ENCODE measurements around the gene TRABD2B. TPM values are rescaled to one million over a fixed set of nuclear protein-coding genes. Genes with fewer than 3 reads are reported as not detected.

Gene TRABD2B
- total RNA-seq, 2 experiments from 2014 or later = not detected

DNA sequence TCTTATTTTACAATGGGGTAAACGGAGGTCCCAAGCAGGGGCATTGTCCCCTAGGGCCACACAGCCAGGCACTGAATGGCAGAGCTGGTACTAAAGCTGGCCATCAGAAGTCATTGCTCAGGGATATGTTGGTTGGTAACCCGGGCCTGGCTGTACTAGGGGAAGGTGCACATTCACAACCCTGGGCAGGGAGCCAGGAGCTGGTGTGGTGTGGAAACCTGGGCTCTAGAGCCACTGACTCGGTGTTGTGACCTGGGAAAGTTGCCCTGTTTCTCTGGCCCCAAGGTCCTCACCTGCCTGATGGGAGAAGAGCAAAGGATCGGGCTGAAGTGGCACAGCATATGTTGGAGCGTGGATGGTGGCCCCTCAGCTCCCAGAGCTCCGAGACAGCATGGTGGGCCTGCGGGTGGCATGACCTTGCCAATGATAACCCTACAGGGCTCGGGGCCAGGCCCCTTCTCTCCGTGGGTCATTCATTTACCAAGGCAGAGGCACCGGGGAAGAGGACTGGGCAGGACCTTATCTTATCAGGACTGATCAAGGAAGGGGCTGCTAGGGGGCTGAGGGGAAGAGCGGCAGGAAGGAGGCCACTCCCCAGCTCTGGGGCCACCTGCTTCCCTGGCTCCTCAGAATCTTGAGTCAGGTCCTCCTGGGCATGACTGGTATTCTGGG is 274.1 kb downstream of the TRABD2B start:
- POLR2A ChIA-PET = no interaction called here
- CTCF ChIA-PET = no interaction called here

DNA sequence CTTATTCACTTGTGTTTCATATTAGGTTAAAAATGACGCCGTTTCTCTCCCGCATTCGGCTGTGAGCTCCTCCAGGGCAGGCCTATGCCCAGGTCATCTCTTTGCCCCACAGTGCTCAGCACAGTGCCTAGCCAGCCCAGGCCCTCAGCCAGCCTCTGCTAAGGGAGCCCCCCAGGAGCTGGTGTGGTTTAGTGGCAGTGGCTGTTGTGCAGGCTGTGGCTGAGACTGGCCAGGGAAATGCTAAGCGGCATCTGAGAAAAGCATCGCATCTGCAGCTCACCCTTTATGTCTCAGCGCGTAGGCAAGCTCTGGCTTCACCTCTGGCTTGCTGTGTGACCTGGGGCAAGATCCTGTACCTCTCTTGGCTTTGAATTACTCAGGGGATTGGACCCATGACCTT is 275.1 kb downstream of the TRABD2B start:
- ChIA-PET POLR2A (no interaction called here), CTCF (no interaction called here)

DNA sequence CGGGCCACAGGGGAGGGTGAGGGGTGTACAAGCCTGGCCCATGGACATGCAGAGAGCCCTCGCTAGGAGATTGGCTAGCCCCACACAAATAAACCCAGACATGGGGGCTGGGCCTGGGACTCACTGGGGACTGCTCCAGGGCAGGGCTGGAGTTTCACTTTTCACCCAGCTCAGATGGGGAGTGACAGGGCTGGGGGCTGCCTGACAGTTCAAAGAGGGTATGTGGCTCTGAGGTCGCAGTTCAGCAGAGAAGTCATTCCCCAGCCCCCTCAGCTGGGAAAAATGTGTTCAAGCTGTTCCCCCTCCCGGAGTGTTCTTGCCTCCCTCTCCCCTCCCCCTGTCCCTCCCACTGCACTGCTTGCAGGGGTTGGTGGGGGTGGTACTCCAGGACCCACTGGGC is 277.1 kb downstream of the TRABD2B start:
- POLR2A ChIA-PET = no interaction called here
- CTCF ChIA-PET = no interaction called here

DNA sequence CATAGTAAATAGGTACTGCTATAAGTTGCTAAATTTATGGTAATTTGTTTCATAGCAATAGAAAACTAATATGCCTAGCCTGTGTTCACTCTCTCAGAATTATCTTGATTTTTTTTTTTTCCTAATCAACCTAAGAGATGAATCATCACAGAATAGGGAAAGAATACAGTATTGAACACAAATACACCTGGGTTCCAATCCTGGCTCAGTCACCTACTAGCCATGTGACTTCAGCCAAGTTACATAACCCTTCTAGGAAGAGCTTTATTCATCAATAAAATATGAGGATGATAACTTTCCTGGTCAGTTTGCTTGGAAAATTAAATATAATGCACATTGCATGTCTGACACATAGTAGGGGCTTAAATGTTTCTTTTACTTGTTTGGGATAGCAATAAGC is 279.8 kb downstream of the TRABD2B start:
- CTCF ChIA-PET = interaction anchor here (1.1 kb wide), 1 partner anchor 8 kb away, joined by 3 read pairs; no protein-coding TSS in a partner anchor
- POLR2A ChIA-PET = no interaction called here

DNA sequence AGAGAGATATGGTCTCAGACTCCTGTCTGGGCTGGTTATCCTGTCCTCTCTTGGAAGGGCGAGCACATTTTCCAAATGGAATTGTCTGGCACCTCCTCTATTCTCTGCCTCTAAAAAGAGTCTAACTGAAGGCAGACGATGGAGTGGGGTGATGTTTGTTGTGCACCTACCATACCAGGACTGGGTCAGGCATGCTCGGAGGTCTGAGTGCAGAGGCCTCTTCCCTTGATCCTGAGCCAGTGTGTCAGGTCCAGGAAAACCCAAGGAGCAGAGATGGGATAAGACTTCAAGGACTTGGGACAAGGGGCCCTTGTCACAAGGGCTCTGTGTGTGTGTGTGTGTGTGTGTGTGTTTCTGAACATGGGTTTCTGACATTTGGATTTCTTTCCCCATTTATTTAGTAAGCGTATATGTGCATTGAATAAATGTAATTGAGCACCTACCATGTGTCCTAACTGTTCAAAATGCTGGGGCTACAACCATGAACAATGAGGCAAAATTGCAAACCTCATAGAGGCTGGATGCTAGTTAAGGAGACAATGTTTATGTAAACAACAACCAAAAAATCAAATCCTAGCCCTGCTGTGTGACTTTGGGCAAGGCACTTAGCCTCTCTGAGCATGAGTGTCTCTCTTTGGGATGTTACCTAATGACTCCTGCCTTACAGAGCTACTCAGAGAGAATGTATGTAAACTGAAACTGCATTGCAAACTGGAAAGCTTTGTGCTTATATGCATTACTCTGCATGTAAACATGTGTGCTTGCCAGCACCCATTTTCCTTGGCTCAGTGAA is 283.0 kb downstream of the TRABD2B start:
- POLR2A ChIA-PET = no interaction called here
- CTCF ChIA-PET = interaction anchor here (1.2 kb wide), 1 partner anchor 41 kb away, joined by 3 read pairs; no protein-coding TSS in a partner anchor

DNA sequence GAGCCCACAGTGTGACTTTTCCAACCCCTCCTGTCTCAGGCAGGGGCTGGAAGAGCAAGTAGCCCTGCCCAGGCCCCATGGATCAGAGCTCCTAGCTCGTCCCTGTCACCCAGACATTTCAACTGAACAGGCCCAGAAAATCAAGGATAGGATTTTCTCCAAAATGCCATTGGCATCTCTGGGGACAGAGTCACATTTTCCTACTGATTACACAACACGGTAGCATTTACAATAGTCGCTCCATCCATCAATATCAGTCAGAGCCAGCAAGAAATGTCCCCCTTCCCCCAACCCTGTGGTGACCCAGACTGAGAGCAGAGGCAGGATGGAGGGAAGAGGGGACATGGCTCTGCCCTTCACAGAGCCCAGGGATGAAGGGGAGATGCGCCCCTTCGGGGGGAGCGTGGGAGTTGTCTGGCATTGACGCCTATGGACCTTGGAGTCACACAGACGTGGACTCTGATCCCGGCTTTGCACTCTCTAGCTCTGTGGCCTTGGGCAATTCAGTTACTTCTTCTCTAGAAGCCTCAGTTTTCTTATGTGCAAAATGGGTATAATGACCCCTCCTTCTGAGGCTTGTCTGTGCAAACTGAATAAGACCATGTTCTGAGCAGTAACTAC is 283.7 kb downstream of the TRABD2B start:
- POLR2A ChIA-PET = no interaction called here

DNA sequence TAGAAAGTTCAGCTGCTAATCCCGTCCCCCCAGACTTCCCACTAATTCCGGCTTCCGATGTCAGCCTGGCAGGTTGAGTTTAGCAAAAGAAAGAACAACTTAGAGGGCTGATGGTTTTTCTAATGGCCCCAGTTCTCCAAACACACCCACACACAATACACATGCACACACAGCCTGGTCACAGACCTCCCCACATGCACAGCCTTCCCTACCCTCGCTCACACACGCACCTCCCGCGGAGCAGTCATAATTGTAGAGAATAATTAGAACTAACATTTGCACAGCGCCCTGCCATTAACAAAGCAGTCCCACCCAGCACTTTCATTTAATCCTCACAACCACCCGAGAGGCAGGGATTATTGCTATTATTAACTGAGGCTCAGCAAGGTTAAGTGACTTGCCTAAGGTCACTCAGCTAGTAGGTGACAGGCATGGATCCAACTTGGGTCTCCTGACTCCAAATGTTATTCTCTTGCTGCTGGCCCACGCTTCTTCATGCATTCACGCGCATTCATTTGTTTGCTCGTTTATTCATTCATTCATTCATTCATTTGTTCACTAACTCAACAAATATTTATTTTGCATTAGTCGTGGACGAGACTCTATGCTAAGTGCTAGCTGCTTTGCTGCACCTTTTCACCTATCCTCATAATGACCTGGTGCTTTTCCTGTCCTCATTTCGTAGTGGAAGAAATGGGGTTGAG is 284.4 kb downstream of the TRABD2B start:
- ChIA-PET POLR2A (no interaction called here), CTCF (interaction anchor here (1.0 to 5.3 kb wide), 3 partner anchors 14 to 324 kb away, joined by 3 to 59 read pairs (median 8); partner anchors contain the start of gene FOXD2)

More for the DNA sequence above, 283.7 kb downstream of the TRABD2B start:
- CTCF ChIA-PET = interaction anchor here (1.0 to 2.2 kb wide), 2 partner anchors 13 to 325 kb away, joined by 3 to 8 read pairs; no protein-coding TSS in a partner anchor

DNA sequence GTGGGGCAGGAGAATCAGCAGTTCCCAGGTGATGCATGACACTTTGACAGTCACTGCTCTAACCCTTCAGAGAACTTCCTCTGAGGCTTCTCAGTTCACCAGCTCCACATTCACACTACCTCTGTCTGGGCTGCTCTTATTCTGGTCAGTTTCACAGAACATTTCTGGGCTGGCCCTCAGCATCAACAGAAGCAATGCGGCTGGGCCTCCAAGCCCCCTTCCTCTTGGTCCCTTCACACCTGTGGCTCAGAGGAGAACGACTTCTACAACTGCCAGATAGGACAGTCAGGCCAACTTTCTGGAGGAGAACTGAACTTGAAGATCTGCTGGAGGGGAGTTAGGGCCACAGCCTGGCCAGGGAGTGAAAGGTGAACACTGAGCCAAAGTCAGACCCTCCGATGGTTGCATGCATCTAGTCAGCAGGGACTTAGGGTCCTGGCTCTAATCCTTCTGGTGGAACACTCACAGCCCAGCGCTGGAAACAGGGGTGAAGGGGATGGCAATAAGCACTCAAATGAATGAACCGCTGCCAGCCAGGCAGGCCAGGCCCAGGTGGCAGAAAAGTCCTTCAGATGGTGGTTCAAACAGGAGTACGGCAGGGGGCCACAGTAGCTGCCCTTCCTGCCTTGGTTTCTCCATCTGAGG is 285.2 kb downstream of the TRABD2B start:
- ChIA-PET POLR2A (no interaction called here), CTCF (interaction anchor here (0.7 to 5.3 kb wide), 6 partner anchors 183 to 323 kb away, joined by 3 to 59 read pairs (median 4); partner anchors contain the start of gene FOXD2)

DNA sequence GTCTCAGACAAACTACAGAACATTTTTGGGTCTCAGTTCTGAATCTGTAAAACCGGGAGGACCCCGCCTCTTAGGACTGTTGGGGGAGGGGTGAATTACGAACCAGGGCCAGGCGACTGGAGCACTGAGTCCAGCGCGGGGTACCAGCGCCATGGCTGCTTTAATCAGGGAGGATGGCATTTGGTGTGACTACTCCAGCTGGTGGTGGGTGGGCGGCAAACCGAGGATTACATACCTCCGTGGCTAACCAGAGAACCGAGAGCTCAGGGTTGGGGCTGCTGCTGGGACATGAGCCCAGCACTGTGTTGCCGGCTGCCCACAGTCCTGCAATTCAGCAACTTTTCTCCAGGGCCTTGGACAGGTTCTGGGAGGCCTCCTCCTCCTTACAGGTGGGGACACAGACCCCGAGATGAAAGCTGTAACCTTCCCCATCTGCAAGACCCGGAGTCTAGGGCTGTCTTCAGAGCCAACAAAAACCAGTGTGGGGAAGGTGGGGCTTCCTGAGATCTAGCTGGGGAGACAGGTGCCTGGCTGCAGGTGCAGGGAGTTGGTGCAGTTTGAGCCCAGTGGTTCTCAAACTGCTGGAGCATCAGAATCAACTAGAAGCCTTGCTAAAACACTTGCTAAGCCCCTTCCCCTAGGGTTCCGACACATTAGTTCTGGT is 285.9 kb downstream of the TRABD2B start:
- POLR2A ChIA-PET = no interaction called here
- CTCF ChIA-PET = interaction anchor here (0.7 to 5.3 kb wide), 10 partner anchors 12 to 323 kb away, joined by 3 to 59 read pairs (median 4); partner anchors contain the start of gene FOXD2

Other genes with a start within 250 kb of the TRABD2B start
- not detected for gene SLC5A9, start 225.3 kb upstream of the TRABD2B start, total RNA-seq

All from activated CD8-positive, alpha-beta memory T cell treated with anti-CD3 and anti-CD28 coated beads for 36 hours (primary cell).